Measurements from ENCODE around the gene TMEM135.
A peak's percentile ranks its signal among the peaks of the same experiment; 100 is the strongest.

The TMEM135 gene

GRCh38 chr11:87301785-87302540 is 264.2 kb downstream of the TMEM135 start:
- no peak for DNase-seq (ENCODE audit: low read depth)

GRCh38 chr11:87304412-87304811 is 266.7 kb downstream of the TMEM135 start:
- DNase-seq (ENCODE audit: low read depth), result peak; percentile 10

GRCh38 chr11:87306262-87306851 is 268.6 kb downstream of the TMEM135 start:
- no peak for DNase-seq (ENCODE audit: low read depth)

GRCh38 chr11:87307101-87307500 is 269.4 kb downstream of the TMEM135 start:
- DNase-seq (ENCODE audit: low read depth), result no peak

GRCh38 chr11:87315229-87315628 is 277.5 kb downstream of the TMEM135 start:
- no peak for DNase-seq (ENCODE audit: low read depth)

GRCh38 chr11:87316491-87316890 is 278.8 kb downstream of the TMEM135 start:
- no peak for DNase-seq (ENCODE audit: low read depth)

- DNase-seq (ENCODE audit: low read depth), result no peak
Observed at GRCh38 chr11:87317441-87317840, 279.7 kb downstream of the TMEM135 start.

- DNase-seq (ENCODE audit: low read depth), result no peak
Observed at GRCh38 chr11:87320123-87320522, 282.4 kb downstream of the TMEM135 start.

GRCh38 chr11:87322568-87322967 is 284.8 kb downstream of the TMEM135 start:
- DNase-seq (ENCODE audit: low read depth), result no peak

DNA sequence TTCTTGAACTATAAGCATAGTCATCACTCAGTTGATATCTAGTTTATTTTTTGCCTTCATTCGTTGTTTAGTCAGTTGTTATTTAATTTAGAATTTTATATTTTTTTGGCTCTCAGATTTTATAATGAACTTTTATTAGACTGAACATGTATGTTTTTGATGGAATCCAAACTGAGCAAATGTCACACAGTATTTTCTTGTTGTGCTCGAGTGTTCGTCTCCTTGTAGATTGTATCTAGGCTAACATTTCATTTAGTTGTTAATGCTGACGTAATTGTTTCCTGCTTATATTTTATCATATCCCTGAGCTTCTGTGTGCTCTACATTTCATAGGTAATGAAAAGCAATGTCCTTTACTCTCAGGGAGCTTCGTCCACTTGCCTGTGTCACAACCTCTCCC is 286.2 kb downstream of the TMEM135 start:
- DNase-seq (ENCODE audit: low read depth), result no peak

GRCh38 chr11:87324817-87325489 is 287.2 kb downstream of the TMEM135 start:
- DNase-seq (ENCODE audit: low read depth), result peak; percentile 37

DNA sequence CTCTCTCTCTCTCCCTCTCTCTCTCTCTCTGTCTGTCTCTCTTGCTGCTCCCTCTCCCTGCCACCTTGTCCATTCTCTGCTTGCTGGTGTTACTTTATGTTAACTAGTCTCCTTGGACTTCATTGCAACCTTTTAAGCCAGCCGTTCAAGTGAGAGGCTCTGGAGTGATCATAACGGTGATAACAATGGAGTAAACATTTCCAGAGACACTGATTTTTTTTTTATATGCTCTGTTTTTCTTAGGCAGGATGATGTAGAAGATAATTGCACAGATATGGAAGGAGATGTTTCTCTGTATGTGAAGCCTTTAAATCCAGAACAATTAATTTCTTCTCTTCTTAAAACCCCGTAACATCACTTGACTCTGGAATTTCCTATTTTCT is 287.7 kb downstream of the TMEM135 start:
- peak; percentile 25 for DNase-seq (ENCODE audit: low read depth)

DNA sequence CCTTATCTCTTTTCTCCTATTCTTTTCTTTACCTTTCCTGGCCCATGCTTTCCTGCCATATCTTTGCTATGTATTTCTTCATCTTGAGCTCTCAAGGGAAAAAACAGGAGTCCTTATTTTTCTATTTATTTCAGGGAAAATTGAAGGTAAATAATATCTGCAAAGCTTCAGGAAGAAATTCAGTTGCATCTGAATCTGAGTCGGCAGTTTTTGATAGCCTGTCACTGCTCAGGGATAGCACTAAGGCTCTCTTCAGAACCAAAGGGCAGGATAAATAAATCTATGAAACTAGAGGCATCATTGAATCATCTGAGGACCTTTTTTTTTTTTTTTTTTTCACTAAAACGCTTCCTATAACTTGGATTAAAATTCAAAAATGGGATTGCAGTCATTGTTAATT is 288.9 kb downstream of the TMEM135 start:
- DNase-seq (ENCODE audit: low read depth), result no peak

- no peak for DNase-seq (ENCODE audit: low read depth)
Observed at GRCh38 chr11:87329172-87329571, 291.4 kb downstream of the TMEM135 start.

- DNase-seq (ENCODE audit: low read depth), result no peak
Observed at GRCh38 chr11:87330187-87330601, 292.5 kb downstream of the TMEM135 start.

GRCh38 chr11:87331273-87331672 is 293.5 kb downstream of the TMEM135 start:
- DNase-seq (ENCODE audit: low read depth), result no peak

- peak; percentile 1 for DNase-seq (ENCODE audit: low read depth)
Observed at GRCh38 chr11:87338046-87338639, 300.4 kb downstream of the TMEM135 start.

- no peak for DNase-seq (ENCODE audit: low read depth)
Observed at GRCh38 chr11:87339416-87339815, 301.7 kb downstream of the TMEM135 start.

DNA sequence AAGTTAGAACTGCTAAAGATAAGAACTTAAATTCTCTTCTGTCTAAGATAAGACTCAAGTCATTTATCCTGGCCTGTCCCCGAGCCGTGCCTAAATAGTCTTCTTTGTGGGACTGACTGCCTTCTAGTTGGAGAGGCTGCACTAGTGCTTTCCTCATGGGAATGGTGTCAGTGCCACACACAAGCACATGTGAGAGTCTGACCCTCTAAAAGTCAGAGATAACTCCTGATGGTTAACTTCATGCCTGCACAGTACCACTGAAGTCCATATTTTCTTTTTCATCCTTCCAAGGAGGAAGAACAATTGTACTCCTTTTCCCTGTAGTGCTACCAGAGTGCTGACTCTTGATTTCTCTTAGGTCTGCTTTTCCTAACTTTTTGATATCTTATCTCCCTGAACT is 309.7 kb downstream of the TMEM135 start:
- DNase-seq (ENCODE audit: low read depth), result no peak

GRCh38 chr11:87347854-87348253 is 310.1 kb downstream of the TMEM135 start:
- DNase-seq (ENCODE audit: low read depth), result no peak

GRCh38 chr11:87351676-87352075 is 313.9 kb downstream of the TMEM135 start:
- no peak for DNase-seq (ENCODE audit: low read depth)

- peak; percentile 40 for DNase-seq (ENCODE audit: low read depth)
Observed at GRCh38 chr11:87352759-87353707, 315.3 kb downstream of the TMEM135 start.

Measured in amniotic epithelial cell (primary cell).